Thyroid gland (tissue), 4 donors: ENCODE data around the gene CDK15.

ENCODE experiments used
- CTCF ChIP-seq, 6 experiments: fragments of 200-600 bp in 3 of 6; fragments of 450-650 bp in 3 of 6; sonication (generic) in 3 of 6; IDR thresholded peaks; one replicate each; pipeline ENCODE4 v1.5.1; 2016 to 2019; ENCODE audit warnings: antibody characterized with exemption in 6 of 6, mild to moderate bottlenecking in 2 of 6, inconsistent platforms in 1 of 6, moderate library complexity in 1 of 6
- POLR2A ChIP-seq, 2 donors: fragments of 450-650 bp; IDR thresholded peaks; one replicate each; pipeline ENCODE4 v1.6.1; 2017; ENCODE audit warnings: antibody characterized with exemption in 2 of 2, mild to moderate bottlenecking in 2 of 2, moderate library complexity in 1 of 2

- TF ChIP-seq CTCF (IDR thresholded peaks at IDR 0.05) (no peak), POLR2A (IDR thresholded peaks at IDR 0.05) (no peak)
These were observed 1.7 kb downstream of the CDK15 start for GRCh38 chr2:201808027-201808426.
